Measurements from ENCODE around the gene ONECUT1. TPM values are rescaled to one million over a fixed set of nuclear protein-coding genes. Genes with fewer than 3 reads are reported as not detected.

ONECUT1 gene
- total RNA-seq, 1 experiment from 2014 or later, result not detected

DNA sequence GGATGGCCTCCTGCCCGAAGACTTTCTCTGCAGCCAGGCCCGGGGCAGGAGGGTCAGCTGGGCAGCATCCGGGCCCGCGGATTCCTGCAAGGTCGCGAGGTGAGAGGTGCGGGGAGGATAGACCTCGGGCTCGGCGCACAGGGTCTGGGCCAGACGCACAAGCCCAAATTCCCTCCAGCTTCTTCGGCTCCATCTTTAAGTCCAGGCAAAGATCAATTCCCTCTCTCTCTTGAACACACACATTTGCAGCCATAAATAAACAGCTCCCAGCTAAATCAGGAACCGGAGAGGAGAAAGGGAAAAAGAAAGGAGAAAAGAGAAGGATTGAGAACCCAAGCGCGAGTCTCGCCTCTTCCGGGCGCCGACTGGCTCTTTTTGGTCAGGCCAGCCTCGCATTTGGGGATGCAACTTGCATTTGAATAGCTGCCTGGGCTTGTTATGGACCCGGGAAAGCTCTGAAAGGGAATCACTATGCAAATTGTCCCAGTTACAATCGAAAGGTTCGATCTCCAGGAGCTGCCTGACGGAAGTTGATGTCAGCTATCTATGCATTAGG, 14.5 kb upstream of the ONECUT1 start:
- H3K36me3 ChIP-seq (ENCODE audit: low read depth), result no peaks in the 10 kb centered on the region
- H3F3A ChIP-seq (ENCODE audit: insufficient read depth, low read depth), result no peaks in the 10 kb centered on the region
- H3K9me3 ChIP-seq (ENCODE audit: insufficient read depth, low read depth), result no peaks in the 10 kb centered on the region
- no peak overlapping the region for H3K4me2 ChIP-seq
- H3K79me2 ChIP-seq (ENCODE audit: low read depth), result no peaks in the 10 kb centered on the region
- intact Hi-C loops (cut with micrococcal nuclease; ENCODE audit: unreplicated experiment), result no loop called here
- H3K27me3 ChIP-seq (ENCODE audit: insufficient read depth, low read depth), result peaks cover 22% of the 10 kb centered on the region
- POLR2A ChIA-PET (ENCODE audit: unreplicated experiment), result interaction anchor here (0.6 kb wide), 1 partner anchor 276 kb away, joined by 10 read pairs; the partner anchor contains the start of gene MYO5A
- DNase-seq, result no peak
- CTCF ChIA-PET, result interaction anchor here (0.5 kb wide), 1 partner anchor 371 kb away, joined by 4 read pairs; no protein-coding TSS in a partner anchor
- H3K4me1 ChIP-seq (replicated peaks; ENCODE audit: insufficient read depth), result no peaks in the 10 kb centered on the region
- no peak overlapping the region for H3K4me3 ChIP-seq
- H2AFZ ChIP-seq, result no peak overlapping the region
- H4K20me1 ChIP-seq (ENCODE audit: insufficient read depth), result no peaks in the 10 kb centered on the region
- no peak overlapping the region for H3K27ac ChIP-seq
- TF ChIP-seq, protein P1, sequence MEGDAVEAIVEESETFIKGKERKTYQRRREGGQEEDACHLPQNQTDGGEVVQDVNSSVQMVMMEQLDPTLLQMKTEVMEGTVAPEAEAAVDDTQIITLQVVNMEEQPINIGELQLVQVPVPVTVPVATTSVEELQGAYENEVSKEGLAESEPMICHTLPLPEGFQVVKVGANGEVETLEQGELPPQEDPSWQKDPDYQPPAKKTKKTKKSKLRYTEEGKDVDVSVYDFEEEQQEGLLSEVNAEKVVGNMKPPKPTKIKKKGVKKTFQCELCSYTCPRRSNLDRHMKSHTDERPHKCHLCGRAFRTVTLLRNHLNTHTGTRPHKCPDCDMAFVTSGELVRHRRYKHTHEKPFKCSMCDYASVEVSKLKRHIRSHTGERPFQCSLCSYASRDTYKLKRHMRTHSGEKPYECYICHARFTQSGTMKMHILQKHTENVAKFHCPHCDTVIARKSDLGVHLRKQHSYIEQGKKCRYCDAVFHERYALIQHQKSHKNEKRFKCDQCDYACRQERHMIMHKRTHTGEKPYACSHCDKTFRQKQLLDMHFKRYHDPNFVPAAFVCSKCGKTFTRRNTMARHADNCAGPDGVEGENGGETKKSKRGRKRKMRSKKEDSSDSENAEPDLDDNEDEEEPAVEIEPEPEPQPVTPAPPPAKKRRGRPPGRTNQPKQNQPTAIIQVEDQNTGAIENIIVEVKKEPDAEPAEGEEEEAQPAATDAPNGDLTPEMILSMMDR (conservative IDR thresholded peaks at IDR 0.05), result no peak
- TF ChIP-seq EZH2 (IDR thresholded peaks at IDR 0.05; ENCODE audit: low read depth), result no peak
- no peaks in the 10 kb centered on the region for H3K9me2 ChIP-seq (ENCODE audit: insufficient read depth)
- BruUV-seq (replicated peaks), result no TSS peak

GRCh38 chr15:52803467-52804306, 13.6 kb upstream of the ONECUT1 start:
- POLR2A ChIA-PET (ENCODE audit: unreplicated experiment), result no interaction called here
- TF ChIP-seq, protein P1 (conservative IDR thresholded peaks at IDR 0.05), result no peak
- no peak for TF ChIP-seq EZH2 (IDR thresholded peaks at IDR 0.05; ENCODE audit: low read depth)
- H3K4me3 ChIP-seq, result no peak overlapping the region
- BruUV-seq (replicated peaks), result no TSS peak
- no peaks in the 10 kb centered on the region for H3F3A ChIP-seq (ENCODE audit: insufficient read depth, low read depth)
- CTCF ChIA-PET, result no interaction called here
- no peak overlapping the region for H3K27ac ChIP-seq
- no peak overlapping the region for H2AFZ ChIP-seq
- H4K20me1 ChIP-seq (ENCODE audit: insufficient read depth), result no peaks in the 10 kb centered on the region
- H3K79me2 ChIP-seq (ENCODE audit: low read depth), result no peaks in the 10 kb centered on the region
- intact Hi-C loops (cut with micrococcal nuclease; ENCODE audit: unreplicated experiment), result no loop called here
- H3K36me3 ChIP-seq (ENCODE audit: low read depth), result no peaks in the 10 kb centered on the region
- peaks cover 24% of the 10 kb centered on the region for H3K27me3 ChIP-seq (ENCODE audit: insufficient read depth, low read depth)
- DNase-seq, result no peak
- no peak overlapping the region for H3K4me2 ChIP-seq
- H3K4me1 ChIP-seq (replicated peaks; ENCODE audit: insufficient read depth), result no peaks in the 10 kb centered on the region
- H3K9me3 ChIP-seq (ENCODE audit: insufficient read depth, low read depth), result no peaks in the 10 kb centered on the region
- no peaks in the 10 kb centered on the region for H3K9me2 ChIP-seq (ENCODE audit: insufficient read depth)

DNA sequence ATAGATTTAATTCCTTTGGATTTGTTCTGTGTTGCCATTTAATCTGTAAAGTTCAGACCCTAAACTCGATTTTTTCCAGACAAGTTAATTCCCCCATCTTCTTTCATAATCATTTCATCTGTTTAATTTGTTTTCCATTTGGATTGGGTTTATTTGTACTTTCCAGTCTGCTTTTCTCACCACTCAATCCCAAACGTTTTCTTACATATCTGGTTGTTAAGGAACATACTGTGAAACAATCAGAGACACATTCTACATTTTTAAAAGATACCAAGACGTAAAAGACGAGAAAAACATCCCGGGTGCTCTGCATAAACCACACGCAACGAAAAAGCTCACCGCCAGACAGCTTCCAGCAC, 13.0 kb upstream of the ONECUT1 start:
- TF ChIP-seq EZH2 (IDR thresholded peaks at IDR 0.05; ENCODE audit: low read depth), result no peak
- TF ChIP-seq, protein P1 (conservative IDR thresholded peaks at IDR 0.05), result no peak
- no peaks in the 10 kb centered on the region for H3K9me2 ChIP-seq (ENCODE audit: insufficient read depth)
- no peaks in the 10 kb centered on the region for H3K36me3 ChIP-seq (ENCODE audit: low read depth)
- H3K4me3 ChIP-seq, result no peak overlapping the region
- peaks cover 29% of the 10 kb centered on the region for H3K27me3 ChIP-seq (ENCODE audit: insufficient read depth, low read depth)
- H3K9me3 ChIP-seq (ENCODE audit: insufficient read depth, low read depth), result no peaks in the 10 kb centered on the region
- ChIA-PET POLR2A (ENCODE audit: unreplicated experiment) (no interaction called here), CTCF (no interaction called here)
- H3K4me2 ChIP-seq, result no peak overlapping the region
- no peaks in the 10 kb centered on the region for H3K4me1 ChIP-seq (replicated peaks; ENCODE audit: insufficient read depth)
- intact Hi-C loops (cut with micrococcal nuclease; ENCODE audit: unreplicated experiment), result no loop called here
- H3F3A ChIP-seq (ENCODE audit: insufficient read depth, low read depth), result no peaks in the 10 kb centered on the region
- H3K79me2 ChIP-seq (ENCODE audit: low read depth), result no peaks in the 10 kb centered on the region
- H3K27ac ChIP-seq, result no peak overlapping the region
- H2AFZ ChIP-seq, result no peak overlapping the region
- no TSS peak for BruUV-seq (replicated peaks)
- no peak for DNase-seq
- H4K20me1 ChIP-seq (ENCODE audit: insufficient read depth), result no peaks in the 10 kb centered on the region
